HG02571 (cell line): Measurements from ENCODE around the gene ATP13A4.
"Not testable (repeated sequence)": the region's sequence is repeated elsewhere in the genome, so short reads cannot be mapped to it uniquely, and the experiment has no call there.

Experiments
- ATAC-seq: cut with Tn5 transposase; IDR thresholded peaks from one replicate; pipeline ENCODE4 v1.9.1; 2021; ENCODE audit warnings: mild to moderate bottlenecking, moderate library complexity; ENCODE audit not compliant: unreplicated experiment

Gene ATP13A4

DNA sequence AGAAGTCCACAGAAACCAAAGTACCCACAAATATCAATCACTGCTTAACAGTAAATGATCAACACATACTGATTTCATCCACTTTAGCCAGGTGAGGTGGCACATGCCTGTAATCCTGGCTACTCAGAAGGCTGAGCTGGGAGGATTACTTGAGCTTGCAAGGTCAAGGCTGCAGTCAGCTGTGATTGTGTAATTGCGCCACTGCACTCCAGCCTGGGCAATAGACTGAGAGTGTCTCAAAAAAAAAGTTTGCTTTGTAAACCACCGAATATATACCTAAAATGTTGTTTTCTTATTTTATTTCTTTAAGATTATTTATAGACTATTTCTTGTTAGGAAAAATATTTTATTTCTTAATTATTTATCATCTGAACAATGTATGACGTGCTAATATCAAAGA lies 8.7 kb upstream of the ATP13A4 start:
- no peak for ATAC-seq

DNA sequence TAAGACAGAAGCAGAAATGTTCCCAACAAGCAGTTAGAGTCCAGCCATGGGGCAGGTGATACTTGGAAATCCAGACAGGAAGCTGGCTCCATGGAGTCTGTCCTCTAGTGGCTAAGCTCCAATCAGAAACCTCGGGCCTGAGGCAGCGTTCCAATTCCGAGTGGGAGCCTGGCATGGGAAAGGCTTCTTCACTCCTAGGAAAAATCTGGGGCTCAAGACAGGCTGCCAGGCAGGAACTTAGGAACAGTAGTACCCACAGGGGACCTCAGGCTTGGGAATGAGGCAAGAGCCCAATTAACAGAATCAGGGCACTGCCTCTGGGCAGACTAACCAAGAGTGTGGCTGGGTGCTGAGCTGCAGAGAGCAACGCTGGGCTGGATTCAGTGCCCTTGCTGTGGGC lies 6.2 kb upstream of the ATP13A4 start:
- no peak for ATAC-seq

DNA sequence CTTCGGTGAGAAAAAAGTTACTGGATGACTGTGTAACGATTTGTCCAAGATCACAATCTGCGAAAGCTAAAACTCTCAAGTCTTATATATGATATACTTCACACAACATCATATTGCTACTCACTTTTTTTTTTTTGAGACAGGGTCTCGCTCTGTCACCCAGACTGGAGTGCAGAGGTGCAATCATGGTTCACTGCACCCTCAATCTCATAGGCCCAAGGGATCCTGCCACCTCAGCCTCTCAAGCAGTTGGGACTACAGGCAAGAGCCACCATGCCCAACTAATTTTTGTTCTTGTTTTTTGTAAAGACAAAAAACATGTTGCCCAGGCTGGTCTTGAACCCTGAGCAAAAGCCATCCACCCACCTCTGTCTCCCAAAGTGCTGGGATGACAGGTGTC lies 5.4 kb upstream of the ATP13A4 start:
- no peak for ATAC-seq

DNA sequence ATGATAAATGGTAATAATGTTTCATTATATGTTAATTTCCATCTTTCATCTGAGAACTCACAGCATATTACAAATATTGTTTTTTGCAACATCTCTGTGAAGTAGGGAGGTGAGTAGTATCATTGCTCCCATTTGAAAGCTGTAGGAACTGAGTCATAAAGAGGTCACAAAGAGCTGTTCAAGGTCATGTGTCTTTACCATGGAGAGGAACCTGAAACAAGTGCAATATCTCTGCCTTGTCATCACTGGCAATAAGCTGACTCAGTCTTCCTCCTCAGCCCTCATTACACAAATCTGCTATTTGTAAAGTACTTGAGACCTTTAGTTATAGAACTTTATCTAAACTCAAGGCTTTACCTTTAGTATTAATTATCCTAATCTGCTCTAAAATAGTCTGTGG lies 4.4 kb upstream of the ATP13A4 start:
- no peak for ATAC-seq

DNA sequence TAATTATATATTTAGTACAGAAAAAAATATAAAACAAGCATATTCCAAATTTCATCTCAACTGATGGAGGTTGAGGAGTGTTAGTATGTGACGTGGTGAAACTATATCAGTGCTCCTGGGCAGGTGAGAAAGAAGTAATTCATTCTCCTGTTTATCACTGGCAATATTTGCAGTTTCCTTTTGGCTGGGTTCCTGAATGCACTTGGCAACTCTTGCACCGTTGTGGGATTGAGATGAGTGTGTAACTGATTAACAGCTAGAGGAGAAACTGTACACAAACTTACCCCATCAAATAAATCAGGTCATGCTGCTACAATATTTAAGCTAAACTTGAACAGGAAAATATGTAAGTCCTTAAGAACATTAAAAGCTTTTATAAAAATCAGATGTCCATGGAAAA lies 2.1 kb upstream of the ATP13A4 start:
- no peak for ATAC-seq

DNA sequence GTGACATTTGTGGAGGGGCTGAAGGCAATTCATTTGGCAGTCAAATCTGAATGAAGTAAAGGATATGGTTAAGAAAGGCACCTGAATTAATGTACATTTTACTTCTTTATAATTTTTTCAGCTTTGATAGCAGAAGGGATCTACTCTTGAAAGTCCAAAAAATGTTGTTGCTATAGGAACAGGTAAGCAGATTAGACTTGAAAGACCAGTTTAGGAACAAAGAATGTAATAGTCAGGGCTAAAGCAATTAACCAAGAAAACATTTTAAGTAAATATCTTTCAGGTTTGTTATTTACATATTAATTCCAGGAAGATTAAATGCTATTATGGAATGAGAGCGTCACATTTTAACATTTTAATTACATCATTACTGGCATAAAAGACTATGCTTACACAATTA lies 1.1 kb downstream of the ATP13A4 start:
- no peak for ATAC-seq

DNA sequence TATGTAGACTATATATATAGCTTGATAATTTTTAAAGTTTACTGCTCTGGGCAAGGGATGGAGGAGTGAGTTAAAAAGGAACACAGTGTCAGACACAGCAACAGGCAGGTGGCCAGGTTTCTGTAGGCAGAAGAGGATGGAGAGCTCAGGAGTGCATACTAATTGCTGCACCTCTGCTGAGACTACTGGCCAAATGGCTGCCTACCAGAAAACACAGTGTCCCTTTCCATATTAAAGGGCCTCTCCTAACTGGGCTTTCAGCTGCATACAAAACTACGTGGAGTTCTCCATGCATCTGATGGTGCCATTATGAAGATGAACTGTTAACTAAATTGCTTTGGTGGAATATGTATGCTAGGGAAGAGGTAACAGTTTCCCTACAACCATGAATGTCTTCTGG lies 1.8 kb downstream of the ATP13A4 start:
- no peak for ATAC-seq

DNA sequence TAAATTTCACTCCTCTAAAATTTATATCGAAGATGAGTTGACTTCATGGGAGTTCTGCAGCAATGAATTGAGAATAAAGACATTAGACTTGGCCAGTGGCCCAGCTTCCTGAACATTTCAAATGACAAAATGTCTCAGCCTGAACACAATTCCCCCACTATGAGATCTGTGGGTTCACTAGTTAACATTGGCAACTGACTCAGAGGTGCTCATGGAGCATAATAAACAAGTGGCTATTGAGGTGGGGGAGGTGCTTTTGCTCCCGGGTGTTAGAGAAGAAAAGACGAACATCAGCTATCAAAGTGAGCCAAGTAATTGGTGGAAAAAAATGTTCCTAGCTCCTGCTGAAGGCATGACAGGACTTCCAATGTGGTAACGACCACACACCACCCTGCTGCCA lies 6.3 kb downstream of the ATP13A4 start:
- no peak for ATAC-seq

DNA sequence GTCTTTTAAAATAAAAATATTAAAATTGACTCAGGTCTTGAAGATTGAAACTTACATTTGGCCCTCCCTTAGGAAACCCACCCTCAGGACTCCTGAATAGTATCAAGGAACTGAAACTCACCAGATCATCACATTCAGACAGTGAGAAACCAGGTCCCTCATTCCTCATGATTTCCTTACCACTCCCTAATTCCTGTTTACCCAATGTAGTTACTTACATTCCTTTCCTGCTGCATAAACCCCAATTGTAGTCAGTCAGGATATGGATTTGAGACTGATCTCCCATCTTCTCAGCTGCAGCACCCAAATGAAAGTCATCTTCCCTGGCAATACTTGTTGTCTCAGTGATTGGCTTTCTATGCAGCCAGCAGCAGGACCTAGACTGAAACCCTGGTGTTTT lies 8.6 kb downstream of the ATP13A4 start:
- ATAC-seq, result no peak

DNA sequence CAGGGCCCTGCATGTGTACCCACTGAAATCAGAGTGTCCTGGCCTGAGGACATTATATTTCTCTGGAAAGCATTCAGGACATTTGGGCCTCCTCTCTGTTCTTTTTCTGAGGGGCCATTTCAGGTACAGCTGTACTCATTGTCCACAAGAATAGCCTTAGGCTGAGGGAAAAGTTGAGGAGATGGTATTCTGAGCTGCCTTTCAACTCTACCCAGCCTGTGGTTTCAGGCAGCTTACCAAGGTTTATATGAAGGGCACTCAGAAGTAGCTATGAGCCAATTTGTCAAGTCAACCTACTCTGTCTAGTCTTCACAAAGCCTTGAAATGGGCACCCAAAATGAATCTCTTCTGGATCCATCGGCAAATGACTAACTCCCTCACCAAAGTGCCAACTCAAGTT lies 9.4 kb downstream of the ATP13A4 start:
- no peak for ATAC-seq

DNA sequence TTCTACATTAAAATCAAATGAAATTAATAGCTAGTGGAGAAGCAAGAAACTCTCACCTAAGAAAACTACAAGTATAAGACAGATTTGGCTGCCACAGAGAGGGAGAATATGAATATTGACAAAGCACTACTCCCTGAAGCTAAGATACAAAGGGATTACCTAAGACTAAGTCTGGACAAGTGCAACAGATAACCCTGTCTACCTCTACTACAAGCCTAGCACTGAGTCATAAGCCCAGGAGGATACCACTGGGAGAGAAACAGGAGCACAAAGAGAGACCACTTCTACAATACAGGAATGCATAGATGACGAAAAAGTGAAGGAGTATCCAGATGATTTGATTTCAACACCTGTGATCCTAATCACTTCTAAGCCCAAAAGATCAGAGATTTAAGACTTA lies 10.4 kb downstream of the ATP13A4 start:
- no peak for ATAC-seq

DNA sequence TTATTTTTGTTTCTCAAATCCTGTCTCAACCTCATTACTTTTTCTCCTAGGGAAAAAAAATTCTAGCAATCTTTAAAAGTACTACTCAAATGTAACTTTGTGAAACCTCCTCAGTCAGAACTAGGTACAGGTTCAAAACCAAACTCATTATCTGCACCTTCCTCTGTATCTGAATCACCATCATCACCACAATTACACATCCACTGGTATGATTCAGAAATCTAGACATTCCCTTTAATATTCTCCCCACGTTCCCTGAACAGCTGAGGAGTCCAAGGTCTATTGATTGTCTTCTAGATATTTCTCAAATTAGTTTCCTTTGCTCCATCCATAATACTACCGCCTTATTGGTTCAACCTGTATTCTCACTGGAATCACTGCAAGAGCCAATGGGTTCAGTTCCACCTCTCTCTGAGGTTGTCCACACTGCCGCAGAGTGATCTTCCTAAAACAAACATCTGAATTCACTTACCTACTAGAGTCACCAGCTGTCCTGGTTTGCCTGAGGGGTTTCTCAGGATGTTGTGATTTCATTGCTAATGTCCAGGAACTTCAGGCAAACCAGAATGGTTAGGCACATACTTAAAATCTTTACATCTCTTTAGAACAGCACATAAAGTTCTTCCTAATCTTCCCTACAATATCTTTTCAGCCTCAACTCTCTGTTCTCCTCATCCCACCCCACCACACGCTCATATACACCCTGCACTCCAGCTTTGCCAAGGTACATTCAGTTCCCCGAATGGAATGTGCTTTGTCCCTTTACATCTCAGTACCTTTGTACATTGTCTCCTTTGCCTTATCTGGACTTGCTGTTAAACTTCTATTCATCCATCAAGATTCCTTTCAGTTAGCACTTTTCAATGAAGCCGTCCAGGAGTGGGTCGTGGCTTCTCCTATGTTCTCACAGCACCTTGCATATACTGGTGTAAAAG lies 24.2 kb downstream of the ATP13A4 start:
- ATAC-seq, result no peak

DNA sequence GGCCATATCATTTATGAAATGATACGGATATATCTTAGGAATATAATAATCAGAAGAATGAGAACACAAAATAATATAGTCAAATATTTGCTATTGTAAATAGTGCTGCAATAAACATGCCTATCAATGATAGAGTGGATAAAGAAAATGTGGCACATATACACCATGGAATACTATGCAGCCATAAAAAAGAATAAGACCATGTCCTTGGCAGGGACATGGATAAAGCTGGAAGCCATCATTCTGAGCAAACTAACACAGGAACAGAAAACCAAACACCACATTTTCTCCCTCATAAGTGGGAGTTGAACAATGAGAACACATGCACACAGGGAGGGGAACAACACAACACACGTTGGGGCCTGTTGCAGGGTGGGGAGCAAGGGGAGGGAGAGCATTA lies 28.6 kb downstream of the ATP13A4 start:
- not testable (repeated sequence) for ATAC-seq

DNA sequence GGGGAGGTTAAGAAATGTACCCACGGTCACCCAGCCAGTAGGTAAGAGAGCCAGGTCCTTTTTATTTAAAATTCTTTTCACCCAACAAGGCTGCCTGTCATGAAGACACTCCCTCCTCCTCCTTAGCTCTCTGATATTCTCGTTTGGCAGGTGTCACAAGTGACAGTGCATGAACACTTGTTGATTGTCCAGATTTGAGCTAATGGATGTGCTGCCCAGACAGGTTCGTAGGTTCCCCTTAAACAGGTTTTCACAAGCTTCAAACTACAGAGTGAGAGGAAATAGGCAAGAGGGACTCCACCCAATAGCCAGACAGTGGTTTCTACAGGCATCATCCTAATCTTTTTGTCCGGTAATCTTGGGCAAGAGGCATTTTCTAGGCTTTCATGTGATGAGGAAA lies 32.2 kb downstream of the ATP13A4 start:
- no peak for ATAC-seq

DNA sequence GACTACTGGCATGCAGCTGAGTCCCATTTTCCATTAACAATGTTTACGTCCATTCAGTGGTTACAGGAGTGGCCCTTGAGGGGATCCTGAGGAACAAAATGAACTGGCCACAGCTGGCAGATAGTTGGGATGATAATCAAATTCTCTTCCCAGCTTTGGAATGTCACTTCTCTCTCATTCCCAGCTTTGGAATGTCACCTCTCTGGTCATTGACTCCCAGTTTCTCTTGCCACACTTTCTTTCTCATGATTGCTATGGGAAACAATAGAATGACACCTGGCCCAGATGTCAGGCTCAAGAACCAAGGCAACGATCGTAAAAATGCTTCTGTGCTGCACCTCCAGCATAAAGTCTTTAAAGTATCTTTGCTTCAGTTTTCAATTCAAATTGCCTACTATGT lies 34.0 kb downstream of the ATP13A4 start:
- ATAC-seq, result no peak

DNA sequence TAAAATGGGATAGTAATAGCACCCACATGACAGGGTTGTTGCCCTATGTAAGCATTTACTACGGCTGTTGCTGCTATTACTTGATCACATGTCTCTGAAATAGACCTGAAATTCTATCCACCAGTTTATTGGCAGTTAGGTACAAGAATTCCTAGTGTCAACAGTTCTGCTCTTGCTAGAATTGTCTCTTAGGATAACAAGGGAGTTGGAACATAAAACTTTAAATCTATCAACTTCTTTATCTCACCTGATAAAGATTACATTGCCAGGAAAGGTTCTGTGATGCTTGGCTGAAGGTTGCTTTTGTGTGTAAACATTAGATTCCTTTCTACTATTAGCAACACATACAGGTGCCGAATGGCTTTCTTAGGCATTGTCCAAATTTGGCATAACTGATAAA lies 38.7 kb downstream of the ATP13A4 start:
- ATAC-seq, result no peak

DNA sequence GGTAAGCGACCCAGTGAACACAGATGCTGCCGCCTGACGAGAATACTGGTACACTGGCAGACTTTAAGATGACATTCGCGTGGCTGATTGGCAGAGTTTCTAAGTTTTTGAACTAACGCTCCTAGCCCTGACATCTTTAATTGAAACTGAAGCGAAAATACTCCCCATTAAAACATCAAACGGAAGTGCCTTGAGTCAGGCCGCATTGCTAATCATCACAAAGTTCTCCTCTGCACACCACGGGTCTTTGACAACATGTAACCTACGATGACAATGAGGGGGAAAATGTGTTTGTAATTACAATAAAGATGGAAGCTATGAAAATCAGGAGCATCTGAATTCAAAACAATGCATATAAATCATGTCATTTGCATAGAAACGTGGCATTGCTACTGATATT lies 44.5 kb downstream of the ATP13A4 start:
- no peak for ATAC-seq

DNA sequence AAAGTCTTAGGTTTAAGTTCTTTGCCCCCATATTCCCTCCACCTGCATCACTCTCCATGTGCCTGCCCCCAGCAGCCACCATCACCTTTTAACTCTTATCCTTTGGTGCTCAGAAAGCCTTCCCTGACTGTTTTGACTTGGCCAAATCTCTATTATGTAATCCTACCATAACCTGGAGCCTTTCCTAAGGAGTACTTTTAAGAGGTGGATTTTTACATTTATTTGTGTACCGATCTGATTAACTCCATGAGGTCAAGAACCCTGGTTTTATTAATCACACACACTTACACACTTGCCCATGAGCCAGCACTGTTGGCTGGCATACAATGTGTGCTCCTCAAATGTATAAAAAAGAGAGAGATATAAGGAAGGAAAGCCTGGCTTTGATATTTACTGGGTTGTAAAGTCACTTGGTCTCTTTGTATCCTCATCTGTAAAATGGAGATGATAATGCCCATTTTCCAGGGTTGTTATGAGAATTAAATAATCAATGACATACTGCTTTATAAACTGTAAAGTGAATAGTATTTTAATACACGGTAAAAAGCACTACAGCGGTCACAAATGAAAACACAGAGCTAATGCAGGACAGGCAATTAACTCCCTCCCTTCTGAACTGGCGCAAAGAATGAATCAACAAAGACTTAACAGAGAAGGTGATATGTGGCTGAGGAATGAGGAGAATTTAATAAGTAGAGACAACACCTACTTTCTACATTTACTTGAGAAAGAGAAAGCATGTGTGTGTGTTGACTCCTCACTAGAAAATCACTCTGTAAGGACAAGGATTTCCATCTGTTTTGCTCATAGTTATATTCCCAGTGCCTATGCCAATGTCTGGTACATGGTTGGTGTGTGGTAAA lies 45.4 kb downstream of the ATP13A4 start:
- no peak for ATAC-seq

DNA sequence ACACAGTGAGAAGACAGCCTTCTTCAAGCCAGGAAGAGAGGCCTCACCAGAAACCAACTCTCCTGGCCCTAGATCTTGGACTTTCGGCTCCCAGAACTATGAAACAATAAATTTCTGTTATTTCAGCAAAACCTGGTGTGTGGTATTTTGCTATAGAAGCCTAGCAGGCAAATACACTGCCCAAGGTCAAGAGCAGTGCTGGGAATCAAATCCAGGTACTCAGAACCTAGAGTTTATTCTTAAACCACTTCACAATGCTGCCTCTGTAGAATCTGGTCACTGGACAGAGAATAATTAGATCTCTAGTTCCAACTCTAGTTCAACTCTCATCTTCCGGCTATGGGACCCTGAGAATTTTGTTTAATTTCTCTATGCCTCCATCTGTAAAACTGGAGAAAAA lies 46.6 kb downstream of the ATP13A4 start:
- no peak for ATAC-seq

DNA sequence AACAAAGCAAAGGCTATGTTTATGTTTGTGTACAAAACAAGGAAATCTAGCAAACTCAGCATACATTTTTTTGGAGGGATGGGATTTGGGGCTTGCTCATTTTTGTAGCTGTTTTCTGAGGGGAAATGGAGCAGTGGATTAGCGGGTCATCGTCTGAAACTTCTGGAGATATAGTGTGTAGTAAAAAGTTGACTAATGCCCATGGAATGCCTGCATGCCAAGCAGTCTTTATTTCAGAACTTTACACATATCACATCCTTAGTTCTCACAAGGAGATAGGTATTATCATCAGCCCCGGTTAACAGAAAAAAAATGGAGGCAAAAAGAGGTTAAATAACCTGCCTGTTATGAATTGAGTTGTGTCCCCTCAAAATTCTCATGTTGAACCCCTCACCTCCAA lies 47.1 kb downstream of the ATP13A4 start:
- ATAC-seq, result no peak

DNA sequence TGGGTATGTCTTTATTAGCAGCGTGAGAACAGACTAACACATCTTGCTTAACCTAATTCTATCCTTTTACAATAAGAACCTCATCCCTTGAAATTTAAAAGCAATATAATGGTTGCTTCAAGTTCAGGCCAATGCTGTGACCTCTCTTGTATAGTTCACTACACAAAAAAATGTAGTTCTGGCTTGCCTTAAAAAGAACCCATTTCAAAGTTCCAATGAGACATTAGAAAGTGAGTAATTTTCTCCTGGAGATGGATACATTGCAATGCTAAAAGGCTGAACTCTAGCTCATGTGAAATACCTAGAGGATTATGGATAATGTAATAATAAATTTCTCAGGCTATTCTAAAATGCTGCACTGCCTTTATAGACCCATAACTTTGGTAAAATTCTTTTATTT lies 47.8 kb downstream of the ATP13A4 start:
- ATAC-seq, result no peak

DNA sequence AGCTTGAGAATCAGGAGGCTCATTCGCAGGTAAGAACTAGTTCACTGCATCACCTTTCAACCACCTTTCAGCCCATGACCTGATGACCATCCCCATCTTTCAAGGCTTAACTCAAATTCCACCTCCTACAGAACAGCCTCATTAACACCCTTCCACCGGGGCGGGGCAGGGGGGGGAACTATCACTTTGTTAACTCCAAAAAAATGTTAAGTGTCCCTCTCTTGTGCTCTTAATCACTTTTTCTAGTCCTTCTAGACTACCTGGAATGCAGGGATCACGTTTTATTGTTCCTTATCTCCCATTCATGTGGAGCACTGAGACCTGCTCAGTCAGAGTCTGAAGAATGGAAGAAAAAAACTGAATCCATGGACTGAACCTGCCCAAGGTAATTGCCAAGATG lies 51.8 kb downstream of the ATP13A4 start:
- no peak for ATAC-seq
